HT-29 (cell line): ENCODE data around the gene CYP4F12. TPM values are rescaled to one million over a fixed set of nuclear protein-coding genes. Genes with fewer than 3 reads are reported as not detected.
"Not testable (repeated sequence)": the region's sequence is repeated elsewhere in the genome, so short reads cannot be mapped to it uniquely, and the experiment has no call there.

Experiments
- DNase-seq: peaks from one replicate; pipeline ENCODE4 v3.0.0-alpha.2; 2015; ENCODE audit warnings: low spot score
- total RNA-seq: library from RNA; depleted of rRNA; stranded (reverse); fragments of >200 nt; shearing (Covaris generic); gene quantifications from 2 replicates; pipeline ENCODE4 v1.2.3, GENCODE V29; 2014

Gene CYP4F12
- total RNA-seq, 1 experiment from 2014 or later = 12.2 TPM

DNA sequence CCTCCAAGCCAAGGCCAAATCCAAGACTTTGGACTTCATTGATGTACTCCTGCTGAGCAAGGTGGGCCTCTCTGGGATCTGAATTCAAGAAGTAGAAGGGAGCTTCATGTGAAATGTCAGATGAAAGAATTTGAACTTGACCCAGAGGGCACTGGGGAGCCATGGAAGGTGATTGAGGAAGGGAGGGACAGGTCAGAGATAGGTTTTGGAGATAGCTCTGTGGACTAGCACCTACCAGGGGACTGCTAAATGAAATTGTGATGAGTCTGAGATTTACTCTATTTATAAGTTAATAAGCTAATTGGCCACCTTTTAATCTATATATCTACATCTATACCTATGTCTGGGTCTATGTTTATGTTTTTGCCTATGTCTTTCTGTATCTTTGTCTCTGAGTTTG lies 22.8 kb upstream of the CYP4F12 start:
- DNase-seq = not testable (repeated sequence)

- no peak for DNase-seq
Observed at GRCh38 chr19:15651791-15652190, 21.1 kb upstream of the CYP4F12 start.

DNA sequence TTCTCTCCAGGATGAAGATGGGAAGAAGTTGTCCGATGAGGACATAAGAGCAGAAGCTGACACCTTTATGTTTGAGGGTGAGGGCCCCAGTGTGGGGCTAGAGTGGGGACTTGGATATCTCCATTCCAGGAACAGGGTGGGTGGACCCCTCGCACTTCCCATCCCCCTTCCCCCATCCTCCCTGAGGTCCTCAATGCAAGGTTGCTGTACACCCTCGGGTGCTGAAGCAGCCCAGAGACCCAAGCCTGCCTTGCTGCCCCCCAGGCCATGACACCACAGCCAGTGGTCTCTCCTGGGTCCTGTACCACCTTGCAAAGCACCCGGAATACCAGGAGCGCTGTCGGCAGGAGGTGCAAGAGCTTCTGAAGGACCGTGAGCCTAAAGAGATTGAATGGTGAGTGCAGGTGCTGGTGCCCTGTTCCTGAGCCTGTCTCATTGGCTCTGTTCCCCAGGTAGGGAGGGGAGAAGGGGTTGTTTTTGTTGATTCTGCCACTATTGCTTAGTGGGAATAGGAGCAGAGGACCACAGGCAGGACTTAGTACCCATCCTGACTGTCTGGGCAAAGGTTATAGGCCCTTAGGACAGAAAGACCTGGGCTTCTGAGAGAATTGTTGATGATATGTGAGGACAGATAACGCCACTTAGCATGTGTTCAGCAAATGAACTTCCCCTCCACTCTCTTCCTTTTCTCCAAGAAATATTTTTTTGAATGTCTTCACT lies 20.2 kb upstream of the CYP4F12 start:
- no peak for DNase-seq

DNA sequence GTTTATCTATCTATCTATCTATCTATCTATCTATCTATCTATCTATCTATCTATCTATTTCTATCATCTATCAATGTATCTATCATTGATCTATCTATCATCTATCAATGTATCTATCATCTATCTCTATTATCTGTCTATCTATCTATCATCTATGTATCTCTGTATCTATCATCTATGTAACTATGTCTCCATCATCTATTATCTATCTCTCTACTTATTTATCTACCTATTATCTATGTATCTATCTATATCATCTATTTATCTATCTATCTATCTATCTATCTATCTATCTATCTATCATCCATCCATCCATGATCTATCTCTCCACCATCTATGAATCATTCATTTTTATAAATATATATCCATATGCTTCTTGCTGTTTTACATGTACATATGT lies 16.4 kb upstream of the CYP4F12 start:
- no peak for DNase-seq

DNA sequence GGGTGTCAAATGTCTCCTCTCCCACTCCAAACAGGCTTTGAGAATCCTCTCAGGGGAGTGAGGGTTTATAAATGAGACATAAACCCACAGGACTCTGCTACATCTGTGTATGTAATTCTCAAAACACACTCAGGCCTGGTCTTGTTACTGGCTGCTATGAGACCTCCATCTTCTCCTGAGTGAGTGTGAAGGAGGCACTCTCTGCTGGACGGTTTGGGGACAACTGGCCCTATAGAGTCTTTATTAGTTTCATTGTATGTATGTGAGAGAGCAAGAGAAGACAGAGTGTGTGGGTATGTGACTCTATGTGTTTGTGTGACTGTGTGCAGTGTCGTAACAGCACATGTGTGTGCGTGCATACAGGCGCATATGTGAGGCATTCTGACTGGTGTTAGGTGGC lies 9.6 kb upstream of the CYP4F12 start:
- no peak for DNase-seq

- DNase-seq = no peak
Observed at GRCh38 chr19:15666186-15666585, 6.7 kb upstream of the CYP4F12 start.

DNA sequence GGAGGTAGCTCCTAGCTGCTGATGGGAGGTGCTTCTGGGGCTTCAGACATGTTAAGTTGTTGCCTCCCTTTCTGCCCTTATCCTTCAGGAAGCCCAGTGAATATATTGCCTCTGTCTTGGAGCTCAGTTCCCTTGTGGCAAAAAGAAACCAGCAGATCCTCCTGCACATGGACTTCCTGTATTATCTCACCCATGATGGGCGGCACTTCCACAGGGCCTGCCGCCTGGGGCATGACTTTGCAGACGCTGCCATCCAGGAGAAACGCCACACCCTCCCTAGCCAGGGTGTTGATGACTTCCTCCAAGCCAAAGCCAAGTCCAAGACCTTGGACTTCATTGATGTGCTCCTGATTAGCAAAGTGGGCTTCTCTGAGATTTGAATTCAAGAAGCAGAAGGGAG lies 6.0 kb upstream of the CYP4F12 start:
- no peak for DNase-seq

- DNase-seq = no peak
Observed at GRCh38 chr19:15669440-15669839, 3.4 kb upstream of the CYP4F12 start.

GRCh38 chr19:15669891-15670290 lies 3.0 kb upstream of the CYP4F12 start:
- DNase-seq = no peak

GRCh38 chr19:15671237-15671821 lies 1.6 kb upstream of the CYP4F12 start:
- no peak for DNase-seq

DNA sequence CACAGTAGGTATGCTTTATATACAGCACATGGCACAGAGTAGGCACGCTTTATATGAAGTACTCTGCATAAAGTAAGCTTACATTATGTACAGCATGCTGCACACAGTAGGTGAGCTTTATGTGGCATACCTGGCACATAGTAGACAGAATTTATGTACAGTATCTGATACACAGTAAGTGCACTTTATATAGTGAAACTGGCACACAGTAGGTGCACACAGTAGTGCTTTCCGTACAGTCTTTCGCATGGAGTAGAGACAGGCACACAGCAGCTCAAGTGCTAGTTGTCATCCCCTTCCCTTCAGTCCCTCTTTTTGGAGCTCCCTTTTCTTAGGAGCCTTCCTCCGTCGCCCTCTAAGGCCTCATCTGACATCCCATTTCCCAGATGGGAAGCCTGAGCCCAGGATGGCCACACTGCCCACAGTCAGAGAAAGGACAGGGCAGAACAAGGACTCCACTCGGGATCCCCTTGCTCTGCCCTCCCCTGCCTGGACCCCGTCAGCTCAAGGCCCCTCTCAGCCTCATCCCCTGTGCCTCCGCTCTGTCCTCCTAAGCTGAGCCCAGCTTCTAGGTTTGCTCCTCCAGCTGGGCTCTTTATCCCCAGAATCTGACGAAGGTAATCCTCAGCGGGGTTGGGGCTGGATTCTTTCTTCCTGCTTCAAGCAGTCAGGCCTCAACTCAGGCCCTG lies 852 bp upstream of the CYP4F12 start:
- DNase-seq = no peak

DNA sequence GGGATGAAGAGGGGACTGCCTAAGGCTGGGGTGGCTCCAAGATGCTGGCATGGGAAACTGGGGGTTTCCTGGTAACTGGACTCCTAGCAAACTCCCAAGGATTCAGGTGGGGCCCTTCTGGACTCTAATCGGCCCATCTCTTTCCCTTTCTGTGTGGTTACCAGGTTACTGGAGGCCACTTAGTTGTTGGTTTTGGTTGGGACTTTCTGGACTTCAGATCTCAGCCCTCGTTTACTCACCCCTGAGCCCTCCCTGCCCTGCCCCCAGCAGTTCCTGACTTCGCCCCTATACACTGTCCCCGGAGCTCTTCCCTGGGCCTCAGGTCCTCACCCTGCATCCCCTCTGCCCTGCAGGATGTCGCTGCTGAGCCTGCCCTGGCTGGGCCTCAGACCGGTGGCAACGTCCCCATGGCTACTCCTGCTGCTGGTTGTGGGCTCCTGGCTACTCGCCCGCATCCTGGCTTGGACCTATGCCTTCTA lies 328 bp downstream of the CYP4F12 start:
- DNase-seq = peak; percentile 72

GRCh38 chr19:15675560-15675959 lies 2.7 kb downstream of the CYP4F12 start:
- no peak for DNase-seq

- DNase-seq = no peak
Observed at GRCh38 chr19:15679089-15679488, 6.2 kb downstream of the CYP4F12 start.

- not testable (repeated sequence) for DNase-seq
Observed at GRCh38 chr19:15679865-15680264, 7.0 kb downstream of the CYP4F12 start.

- DNase-seq = no peak
Observed at GRCh38 chr19:15680478-15681322, 7.8 kb downstream of the CYP4F12 start.

DNA sequence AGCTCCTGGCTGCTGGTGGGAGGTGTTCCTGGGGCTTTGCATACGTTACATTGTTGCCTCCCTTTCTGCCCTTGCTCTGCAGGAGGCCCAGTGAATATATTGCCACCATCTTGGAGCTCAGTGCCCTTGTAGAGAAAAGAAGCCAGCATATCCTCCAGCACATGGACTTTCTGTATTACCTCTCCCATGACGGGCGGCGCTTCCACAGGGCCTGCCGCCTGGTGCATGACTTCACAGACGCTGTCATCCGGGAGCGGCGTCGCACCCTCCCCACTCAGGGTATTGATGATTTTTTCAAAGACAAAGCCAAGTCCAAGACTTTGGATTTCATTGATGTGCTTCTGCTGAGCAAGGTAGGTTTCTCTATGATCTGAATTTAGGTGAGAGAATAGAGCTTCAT lies 10.5 kb downstream of the CYP4F12 start:
- no peak for DNase-seq

GRCh38 chr19:15684828-15685227 lies 11.9 kb downstream of the CYP4F12 start:
- no peak for DNase-seq

DNA sequence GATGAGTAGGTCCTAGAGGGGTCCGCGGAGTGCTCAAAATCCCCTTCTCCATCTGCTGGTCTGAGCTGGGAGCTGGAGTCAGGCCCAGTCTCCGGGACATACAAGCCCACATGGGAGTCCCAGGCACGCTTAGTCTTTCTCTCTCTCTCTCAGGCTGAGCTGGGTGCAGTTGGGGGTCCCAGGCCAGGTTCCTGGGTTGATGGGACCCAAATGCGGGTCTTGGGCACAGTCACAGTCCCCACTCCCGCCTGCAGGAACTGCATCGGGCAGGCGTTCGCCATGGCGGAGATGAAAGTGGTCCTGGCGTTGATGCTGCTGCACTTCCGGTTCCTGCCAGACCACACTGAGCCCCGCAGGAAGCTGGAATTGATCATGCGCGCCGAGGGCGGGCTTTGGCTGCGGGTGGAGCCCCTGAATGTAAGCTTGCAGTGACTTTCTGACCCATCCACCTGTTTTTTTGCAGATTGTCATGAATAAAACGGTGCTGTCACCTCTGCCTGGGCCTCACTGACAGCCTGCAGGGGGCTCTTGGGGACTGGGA lies 23.8 kb downstream of the CYP4F12 start:
- no peak for DNase-seq

DNA sequence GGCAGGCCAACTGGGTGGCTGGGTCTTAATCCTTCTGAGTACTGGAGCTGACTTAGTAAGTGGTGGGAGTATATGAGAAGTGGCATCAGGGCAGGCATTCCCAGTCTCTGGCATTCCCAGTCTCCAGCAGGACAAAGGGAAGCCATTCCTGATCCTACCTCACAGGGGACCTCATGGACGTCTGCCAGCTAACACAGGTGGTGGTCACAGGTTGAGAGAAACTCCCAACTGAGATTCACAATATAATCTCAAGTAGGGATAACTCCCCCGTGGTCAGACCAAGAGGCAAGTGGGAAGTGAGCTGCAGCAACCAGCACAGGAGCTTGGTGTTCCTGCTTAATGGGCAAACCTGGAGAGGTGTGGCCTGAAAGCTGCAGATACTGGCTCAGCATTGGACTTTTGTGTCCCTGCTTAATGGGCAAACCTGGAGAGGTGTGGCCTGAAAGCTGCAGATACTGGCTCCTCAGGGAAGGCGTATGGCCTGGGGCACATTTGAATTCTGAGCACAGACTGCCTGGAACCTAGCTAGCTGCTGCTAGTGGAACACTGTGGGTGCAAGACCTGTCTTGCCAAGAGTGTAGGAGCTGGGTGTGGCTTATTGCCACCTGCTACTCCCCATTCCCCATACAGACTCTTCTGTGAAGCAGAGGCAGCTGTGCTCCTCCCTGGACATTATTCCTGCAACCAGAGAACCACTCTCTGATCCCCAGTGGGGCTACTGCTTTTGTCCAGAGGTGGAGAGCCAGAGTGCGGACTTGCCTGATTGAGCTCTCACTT lies 29.1 kb downstream of the CYP4F12 start:
- DNase-seq = peak; percentile 4

GRCh38 chr19:15702534-15702930 lies 29.6 kb downstream of the CYP4F12 start:
- DNase-seq = peak; percentile 79
